ENCODE data around the gene C21orf91.

Gene C21orf91

DNA sequence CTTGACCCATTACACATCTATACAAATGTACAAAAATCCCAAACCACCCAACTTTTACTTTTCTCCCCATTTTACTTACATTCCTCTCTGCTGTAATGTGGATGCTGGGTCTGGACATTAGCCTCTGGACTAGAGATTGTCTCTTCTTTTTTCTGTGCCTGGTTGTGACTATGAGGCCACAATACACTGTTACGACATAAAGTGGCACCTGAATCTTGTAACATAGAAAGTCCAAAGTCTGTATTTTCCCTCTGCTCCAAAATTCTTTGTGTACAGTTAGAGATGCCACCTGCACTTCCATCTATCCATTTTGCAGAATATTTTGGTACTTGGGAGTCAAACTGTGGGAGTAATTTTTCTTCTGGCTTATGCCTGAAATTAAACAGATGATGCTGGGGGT, 22.7 kb downstream of the C21orf91 start:
- DNase-seq: no peak

DNA sequence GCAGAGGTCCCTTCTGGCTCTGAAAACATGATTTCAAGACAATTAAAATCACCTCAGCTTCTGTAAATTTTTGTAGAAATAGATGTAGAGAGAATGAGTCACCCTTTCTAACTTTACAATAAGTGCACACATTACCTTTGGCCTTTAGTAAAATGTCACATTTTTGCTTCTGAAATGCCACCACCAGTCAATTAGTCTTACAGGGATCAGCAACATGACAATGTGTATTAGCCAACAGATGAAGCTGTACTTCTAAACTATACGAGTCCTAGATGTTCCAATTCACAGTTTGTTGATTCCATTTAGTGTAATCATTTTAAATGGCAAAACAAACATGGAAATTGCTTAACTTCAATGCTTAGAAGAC, 23.1 kb downstream of the C21orf91 start:
- no peak for DNase-seq

DNA sequence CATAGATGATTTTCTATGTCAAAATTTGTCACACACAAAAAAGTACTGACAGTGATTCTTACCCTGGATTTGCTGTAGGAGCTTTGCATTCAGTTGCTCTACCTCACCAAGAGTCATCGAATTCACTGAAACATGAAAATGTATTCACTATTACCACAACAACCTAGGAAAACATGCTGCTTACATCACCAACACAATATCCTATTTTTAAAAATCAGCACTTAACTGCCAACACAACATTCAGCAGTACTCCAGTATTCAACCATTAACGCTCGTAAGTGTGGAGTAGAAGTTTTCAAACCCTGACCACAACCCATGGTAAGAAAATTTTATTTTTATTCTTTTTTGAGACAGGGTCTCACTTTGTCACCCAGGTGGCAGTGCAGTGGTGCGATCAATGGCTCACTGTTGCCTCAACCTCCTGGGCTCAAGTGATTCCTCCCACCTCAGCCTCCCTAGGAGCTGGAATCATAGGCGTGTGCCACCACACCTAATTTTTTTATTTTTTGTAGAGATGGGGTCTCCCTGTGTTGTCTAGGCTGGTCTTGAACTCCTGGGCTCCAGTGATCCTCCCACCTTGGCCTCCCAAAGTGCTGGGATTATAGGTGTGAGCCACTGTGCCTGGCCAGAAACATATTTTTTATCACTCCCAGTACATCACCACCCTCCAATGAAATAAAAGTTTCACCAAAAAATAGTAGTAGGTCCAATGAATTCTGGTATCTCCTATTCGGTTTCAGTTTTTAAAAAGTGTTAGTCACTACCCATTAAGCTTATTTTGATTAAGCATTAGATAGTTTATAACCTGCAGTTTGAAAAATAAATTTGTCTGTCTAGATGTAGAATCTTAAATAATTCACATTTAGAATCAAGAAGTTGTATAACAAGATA, 23.8 kb downstream of the C21orf91 start:
- no peak for DNase-seq

DNA sequence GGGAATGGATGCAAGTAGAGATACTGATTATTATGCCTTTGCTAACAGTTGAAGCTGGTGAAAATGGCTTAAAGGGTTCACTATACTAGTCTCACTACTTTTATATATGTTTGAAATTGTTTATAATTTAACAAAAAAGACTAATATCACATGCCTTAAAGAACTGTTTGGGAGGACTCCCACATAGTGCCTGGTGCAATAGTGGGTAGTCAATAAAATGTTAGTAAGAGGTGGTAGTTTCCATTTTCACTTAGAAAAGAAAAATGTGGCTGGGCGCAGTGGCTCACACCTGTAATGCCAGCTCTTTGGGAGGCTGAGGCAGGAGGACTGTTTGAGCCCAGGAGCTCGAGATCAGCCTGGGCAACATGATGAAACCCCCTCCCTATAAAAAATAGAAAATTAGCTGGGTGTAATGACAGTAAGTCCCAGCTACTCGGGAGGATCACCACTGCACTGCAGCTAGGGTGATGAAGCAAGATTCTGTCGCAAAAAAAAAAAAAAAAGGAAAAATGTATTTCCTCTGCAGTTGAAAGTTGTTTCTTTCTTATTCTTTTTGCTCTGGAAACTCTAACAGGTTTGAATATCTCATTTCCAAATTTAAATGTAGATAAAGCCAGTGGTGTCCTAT, 24.5 kb downstream of the C21orf91 start:
- no peak for DNase-seq

DNA sequence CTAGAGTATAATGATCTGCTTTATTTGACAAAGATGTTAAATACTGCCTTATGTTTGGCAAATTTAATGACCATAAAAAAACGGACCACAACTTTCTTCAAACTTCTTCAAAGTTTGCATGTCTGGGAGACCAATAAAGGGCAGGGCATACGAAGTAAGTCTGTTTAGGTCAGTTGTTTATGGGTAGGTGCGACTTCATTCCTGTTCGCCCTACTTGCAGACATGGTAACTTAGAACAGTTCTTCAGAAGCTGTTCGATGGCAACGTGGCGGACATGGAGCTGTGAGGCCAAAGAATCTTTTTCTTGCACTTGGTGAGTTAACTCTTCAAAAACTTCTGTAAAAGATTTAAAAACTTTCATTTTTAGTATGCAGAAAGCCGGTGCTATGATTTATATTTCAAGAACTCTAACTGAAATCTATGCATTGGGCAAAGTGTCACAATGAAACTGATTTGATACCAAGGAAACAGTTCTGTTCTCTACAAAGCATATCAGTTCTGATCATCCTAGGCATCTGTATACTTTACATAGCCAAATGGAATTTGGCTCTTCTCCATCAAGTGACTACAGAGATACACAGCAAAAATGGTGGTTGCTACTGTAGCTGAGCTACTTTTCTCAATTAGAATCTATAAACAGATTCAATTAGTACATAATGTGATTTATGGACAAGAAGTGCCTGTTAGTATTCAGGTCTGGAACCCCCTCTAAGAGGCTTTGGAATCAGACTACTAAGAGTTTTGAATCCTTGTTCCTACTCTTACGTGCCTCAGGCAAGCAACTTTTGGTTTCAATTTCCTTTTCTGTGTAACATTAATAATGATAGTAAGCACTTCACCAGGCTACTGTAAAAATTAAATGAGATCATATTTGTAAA, 25.7 kb downstream of the C21orf91 start:
- no peak for DNase-seq

DNA sequence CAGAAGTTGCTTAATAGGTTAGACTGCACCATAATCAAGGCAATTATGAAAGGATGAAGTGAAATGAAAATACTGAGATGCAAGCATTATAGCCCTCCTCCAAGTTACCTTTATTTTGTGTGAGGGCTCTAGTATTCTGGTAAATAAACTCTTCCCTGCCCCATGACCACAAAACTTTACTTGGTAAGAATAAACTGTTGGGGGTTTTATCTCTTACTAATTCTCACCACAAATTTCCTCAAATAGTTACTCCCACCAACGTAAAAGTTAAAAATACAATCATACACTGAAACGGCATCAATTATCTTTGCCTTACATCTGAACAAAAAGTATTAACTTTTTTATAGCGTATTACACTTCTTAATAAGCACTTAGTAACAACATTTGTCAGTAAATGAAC, 29.5 kb downstream of the C21orf91 start:
- no peak for DNase-seq

DNA sequence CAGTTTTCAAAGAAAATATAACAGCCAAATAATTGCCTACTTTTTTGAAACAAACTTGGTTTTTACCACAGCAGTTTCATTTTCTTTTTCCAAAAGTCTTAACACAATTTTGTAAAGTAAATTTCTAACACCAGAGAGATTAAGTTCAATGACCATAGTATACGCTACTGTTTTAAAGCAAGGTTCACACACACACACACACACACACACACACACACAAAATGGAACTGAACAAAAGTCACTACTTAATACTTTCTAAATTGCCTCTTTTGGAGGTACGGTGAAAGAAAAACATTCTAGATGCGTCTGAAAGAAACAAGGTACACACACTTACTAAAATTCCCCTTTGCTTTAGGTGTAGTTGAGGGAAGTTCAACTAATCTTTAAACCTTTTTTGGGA, 30.1 kb downstream of the C21orf91 start:
- no peak for DNase-seq

DNA sequence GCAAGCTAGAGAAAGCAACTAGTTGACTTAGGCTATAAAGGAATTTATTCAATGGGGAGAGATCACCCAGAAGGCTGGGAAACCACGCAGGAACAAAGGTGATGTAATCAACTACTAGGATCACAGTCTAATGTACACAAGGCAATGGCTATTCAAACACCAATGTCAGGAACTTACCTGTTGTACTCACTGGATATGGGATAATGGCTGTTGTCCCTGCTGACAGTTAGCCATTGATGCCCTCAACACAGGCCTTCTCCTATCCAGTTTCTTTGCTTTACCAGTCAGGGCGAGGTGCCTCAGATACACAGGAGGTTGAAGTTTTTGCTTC, 32.3 kb downstream of the C21orf91 start:
- DNase-seq: no peak

DNA sequence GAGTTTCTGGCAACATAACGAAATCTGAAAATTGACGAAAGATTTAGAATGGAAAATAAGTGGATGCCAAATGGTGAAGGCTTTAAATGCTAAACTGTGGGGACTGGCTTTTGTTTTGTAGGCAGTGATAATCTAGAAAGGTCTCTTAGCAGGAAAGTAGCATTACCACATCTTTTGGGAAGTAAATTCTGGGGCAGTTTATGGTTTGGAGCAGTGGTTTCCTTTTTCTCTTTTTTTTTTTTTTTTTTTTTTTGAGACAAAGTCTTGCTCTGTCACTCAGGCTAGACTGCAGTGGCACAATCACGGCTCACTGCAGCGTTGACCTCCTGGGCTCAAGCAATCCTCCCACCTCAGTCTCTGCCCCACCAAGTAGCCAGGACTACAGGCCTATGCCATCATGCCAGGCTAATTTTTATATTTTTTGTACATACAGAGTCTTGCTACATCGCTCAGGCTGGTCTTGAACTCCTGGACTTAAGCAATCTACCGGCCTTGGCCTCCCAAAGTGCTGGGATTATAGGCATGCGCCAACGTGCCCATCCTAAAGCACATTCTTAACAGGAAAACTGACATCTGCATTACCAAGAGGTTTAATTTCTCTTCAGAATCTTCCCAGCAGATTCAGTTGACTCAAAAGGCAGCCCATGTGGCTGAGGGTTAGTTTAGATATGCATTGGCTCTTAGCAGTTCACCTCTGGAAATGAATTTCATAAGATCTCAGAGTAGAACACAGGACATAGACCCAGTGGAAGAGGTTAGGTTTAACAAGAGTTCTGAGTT, 32.9 kb downstream of the C21orf91 start:
- no peak for DNase-seq

DNA sequence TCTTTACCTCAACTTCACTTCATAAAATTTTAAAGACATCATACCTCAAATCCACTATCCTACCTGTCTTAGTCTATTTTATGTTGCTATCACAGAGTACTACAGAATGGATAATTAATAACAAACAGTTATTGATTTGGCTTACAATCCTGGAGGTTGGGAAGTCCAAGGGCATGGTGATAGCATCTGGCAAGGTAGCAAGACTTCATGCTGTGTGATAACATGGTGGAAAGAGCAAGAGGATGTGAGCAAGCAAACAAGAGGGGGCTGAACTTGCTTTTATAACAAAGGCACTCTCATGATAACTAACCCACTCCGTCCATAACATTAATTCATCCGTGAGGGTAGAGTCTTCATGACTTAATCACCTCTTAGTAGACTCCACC, 33.8 kb downstream of the C21orf91 start:
- no peak for DNase-seq

DNA sequence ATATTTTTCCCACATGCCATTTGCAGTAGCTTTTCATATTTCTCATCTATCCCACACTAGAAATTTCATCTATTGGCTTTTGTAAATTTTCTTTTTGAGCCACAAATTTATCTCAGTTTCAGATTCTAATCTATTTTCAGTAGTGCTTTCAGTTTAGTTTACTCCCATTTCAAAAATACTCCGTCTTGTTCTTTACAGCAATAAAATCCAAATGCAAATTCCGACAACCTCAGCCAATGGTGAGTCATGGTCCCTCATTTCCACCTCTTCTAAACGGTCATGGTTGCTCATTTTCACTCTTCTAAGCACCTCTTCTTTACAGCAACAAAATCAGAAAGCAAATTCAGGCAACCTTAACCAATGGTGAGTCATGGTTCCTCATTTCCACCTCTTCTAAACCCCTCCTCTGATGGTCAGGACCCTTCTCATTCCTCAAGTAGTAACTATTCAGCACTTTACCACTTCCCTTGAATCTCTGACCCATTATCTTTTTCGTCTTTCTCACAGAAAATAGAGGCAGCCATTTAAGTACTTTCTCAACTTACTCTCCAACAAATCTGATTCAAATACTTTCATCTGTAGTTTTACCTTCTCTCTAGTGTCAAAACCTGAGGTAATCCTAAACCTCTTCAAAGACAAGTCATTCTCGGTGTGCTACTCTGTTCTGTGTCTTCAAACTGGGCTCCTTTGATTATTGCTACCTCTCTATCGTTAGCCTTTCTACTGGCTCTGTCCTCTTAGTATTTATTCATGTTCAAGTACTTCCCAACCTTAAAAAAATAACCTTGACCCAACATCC, 34.4 kb downstream of the C21orf91 start:
- peak in 1 of 2 experiments; percentile 51 for DNase-seq

DNA sequence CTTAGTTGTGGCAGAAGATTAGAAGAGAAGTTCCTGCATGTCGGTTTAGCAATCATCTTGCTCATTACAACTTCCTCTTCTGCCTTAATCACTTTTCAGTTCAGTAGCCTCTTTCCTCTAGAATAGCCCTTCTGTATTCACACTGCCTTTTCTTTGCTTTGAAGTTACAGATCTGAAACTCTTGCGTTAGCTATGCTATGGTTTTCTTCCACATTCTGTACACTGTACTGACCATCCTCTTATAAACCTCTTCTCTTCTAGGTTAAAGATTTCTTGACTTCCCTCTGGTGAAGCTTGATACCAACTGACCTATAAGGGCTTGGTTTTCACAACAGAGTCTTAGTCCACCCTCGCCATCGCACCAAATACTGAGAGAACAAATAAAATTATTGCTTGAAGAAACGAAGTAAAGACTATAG, 35.0 kb downstream of the C21orf91 start:
- no peak for DNase-seq

DNA sequence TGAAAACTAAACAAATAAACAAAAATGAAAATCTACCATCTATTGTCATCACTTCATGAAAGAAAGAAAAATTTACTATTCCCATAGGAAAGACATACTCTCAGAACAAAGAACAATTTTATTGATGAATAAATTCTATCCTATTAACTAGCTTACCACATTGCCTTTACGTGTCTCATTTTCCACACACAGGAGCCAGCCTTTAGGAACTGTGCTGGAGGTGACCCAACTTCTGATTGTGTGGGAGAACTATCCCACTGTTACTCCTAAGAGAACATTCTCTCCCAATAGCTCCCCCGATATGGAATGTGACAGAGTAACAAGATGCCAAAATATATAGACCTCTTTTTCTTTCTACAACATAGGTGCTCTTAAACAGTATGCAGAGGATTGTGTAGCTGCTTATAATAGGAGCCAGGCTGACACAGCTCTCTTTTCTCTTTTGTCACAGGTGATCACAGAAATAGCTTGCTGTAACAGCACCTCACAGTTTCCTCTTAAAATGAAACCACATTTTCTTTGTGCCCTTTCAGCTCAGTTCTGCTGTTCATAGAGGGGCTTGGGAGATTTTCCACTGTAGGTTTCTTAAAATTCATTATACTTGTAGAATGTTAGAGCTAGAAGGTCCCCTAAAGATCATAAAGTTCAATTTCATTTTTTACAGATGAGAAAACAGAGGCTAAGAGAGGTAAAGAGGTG, 35.5 kb downstream of the C21orf91 start:
- no peak for DNase-seq

DNA sequence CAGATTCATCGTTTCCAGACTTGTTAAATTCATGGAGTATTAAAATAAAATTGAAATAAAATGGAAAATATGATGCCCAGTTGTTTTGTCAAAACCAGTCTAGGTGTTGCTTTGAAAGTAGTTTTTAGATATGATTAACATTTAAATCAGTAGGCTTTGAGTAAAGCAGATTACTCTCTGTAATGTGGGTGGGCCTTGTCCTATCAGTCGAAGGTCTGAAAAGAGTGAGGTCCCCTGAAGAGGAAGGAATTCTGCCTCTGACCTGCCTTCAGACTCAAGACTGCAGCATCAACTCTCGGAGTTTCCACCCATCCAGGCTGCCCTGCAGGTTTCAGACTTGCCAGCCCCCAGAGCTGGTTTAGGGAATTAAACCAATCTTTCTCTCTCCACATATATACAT, 36.2 kb downstream of the C21orf91 start:
- DNase-seq: no peak

DNA sequence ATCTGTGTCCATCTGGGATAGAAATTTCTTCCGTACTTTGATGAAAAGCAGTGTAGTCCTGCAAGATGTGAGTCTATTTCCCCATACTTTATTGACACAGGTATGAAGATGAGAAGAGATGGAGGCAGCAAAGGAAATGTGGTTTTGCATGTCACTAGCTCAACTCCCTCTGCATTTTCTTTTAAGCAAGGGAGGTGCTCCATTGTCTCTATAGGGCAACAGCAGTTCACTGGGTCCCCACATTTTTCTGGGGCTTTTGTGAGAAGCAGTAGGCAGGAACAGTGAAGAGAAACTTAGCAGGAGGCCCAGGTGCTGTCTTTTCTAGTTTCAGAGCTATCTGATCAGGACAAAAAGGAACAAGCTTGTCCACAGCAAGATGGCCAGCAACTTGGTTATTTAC, 37.1 kb downstream of the C21orf91 start:
- no peak for DNase-seq

DNA sequence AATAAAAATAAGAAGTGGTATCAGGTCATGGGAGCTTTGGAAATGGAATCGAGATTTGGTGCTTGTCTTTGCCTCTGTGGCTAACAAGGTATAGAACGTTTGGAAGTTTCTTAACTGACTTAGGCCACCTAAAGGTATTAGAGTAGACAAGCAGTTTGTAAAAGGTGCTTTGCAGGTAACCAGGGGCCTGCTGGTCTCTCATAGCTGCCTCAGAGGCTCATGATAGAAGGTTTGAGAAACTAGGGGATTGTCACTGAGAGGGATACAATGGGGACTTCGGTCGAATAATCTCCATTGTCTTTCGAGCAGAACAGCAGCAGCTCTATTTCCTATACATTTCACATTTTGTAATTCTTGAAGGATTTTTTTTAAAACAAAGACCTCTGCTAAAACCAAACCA, 37.6 kb downstream of the C21orf91 start:
- no peak for DNase-seq

DNA sequence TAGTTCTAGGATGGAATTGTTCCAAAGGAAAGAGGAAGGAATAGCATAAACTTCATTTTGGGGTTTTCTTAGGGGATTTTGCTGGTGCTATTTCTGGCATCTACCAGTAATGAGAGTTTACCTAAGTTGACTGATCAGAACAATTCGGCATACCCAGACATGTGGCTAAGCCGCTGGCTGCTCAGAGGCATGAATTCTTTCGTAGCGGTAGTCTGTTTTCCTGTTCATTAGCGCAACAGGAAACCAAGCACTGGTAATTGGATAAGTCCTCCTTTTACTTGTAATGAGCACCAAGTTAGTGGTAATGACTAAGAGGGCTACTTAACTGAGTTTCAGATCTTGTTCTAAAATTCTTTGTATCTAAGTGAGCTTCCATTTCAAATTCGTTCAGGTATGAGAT, 38.6 kb downstream of the C21orf91 start:
- DNase-seq: peak in 1 of 2 experiments; percentile 47

DNA sequence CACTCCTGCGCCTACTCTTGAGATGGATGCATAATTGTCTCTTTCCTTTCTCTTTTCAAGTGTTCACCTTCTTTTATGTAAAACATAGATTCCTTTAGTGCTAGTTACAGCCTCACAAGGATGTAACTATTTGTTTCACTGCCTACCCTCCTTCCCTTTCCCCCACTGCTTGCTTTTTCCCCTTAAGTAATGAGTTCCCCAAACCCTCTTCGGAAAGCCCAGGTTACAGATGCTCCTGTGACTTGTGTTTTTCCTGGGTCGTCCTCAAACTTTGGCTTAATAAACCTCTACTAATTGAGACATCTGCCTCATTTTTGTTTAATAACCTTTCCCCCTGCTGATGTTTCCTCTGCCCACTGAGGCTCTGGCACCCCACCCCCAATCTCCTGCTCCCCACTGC, 39.2 kb downstream of the C21orf91 start:
- DNase-seq: no peak

DNA sequence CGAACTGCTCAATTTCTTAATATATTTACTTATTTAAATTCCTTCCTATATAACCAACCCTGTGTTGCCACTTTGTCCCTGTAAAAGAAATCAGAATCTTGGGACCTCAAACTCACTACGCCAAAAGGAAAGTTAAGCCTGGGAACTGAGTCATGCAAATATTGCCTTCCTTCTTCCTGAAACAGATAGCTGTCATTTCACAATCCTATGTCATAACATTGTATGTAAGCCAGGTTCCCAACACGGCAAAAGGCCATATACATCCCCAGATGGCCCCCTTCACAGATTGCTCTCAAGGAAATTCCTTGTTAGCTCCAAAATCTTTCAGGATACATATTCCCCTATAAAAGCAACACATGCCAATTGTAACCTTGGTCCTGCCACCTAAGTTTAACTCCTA, 39.7 kb downstream of the C21orf91 start:
- DNase-seq: no peak

DNA sequence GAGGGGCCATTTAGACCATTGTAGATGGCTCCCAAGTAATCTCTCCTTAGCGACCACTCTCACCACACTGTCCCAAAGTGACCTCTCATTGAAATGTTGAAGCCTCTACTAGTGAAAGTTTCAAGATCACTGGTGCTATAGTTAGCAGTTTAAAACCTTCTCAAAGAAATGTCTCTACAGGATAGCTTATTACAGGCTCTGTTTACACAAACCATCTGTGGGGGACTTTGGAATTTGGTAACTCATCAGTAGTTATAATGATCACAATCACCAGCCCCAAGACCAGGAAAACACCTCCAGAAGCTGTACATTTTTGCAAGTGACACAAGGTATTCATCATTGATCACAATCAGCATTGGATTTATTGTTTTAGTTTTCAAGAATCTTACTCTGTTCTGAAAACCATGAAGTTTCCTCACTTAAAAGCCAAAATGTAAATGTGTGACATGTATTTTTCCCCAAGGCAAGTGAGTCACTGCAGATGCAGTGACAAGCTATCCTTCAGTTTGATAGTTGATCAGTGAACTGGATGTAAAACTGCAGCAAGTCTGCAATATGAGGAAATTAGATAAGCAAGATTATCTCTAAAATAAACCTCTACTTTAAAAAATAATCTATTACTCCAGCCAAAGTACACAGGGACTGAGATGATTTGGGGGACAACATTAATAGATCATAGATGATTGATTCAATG, 41.9 kb downstream of the C21orf91 start:
- DNase-seq: no peak

Measured in activated CD4-positive, alpha-beta T cell treated with anti-CD3 and anti-CD28 coated beads, Interleukin-2, amount 50 U/mL, for 48 hours (primary cell).